A549 (cell line): ENCODE data around the gene LRP3.

Source experiments
- CTCF ChIP-seq: fragments of >200 bp; sonication (Bioruptor Twin); formaldehyde crosslinking; IDR thresholded peaks from 3 replicates; pipeline ENCODE4 v1.5.1; 2016
- MAFK ChIP-seq: fragments of 450-650 bp; IDR thresholded peaks from 2 replicates; pipeline ENCODE4 v1.6.1; 2014; ENCODE audit not compliant: partially characterized antibody
- RNF2 ChIP-seq: fragments of 200-600 bp; sonication (generic); IDR thresholded peaks from 2 replicates; pipeline ENCODE4 v1.6.1; 2016; ENCODE audit warnings: low read depth, mild to moderate bottlenecking, antibody characterized with exemption, moderate library complexity, borderline replicate concordance

- no peak for TF ChIP-seq CTCF
- no peak for TF ChIP-seq MAFK
- no peak for TF ChIP-seq RNF2
Observed at GRCh38 chr19:33208371-33208895, 14.3 kb downstream of the LRP3 start.
